ENCODE data around the gene AEBP2.

DNA sequence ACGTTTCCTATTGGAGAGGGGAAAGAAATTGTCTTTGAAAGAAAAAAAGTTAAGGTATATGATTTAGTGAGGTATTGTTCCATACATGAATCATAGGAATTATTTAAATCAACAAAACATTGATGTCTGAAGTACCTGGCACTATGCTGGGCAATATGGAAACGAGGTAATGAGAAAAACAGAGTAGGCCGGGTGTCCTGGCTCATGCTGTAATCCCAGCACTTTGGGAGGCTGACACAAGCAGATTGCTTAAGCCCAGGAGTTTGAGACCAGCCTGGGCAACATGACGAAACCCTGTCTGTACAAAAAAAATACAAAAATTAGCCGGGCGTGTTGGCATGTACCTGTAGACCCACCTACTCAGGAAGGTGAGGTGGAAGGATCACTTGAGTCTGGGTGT lies 45.9 kb downstream of the AEBP2 start:
- no peak for TF ChIP-seq POLR2A (IDR thresholded peaks at IDR 0.05)
- TF ChIP-seq, protein P1, sequence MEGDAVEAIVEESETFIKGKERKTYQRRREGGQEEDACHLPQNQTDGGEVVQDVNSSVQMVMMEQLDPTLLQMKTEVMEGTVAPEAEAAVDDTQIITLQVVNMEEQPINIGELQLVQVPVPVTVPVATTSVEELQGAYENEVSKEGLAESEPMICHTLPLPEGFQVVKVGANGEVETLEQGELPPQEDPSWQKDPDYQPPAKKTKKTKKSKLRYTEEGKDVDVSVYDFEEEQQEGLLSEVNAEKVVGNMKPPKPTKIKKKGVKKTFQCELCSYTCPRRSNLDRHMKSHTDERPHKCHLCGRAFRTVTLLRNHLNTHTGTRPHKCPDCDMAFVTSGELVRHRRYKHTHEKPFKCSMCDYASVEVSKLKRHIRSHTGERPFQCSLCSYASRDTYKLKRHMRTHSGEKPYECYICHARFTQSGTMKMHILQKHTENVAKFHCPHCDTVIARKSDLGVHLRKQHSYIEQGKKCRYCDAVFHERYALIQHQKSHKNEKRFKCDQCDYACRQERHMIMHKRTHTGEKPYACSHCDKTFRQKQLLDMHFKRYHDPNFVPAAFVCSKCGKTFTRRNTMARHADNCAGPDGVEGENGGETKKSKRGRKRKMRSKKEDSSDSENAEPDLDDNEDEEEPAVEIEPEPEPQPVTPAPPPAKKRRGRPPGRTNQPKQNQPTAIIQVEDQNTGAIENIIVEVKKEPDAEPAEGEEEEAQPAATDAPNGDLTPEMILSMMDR (IDR thresholded peaks at IDR 0.05), result no peak

Measured in adrenal gland (tissue), 5 donors.